ENCODE measurements around the gene PIK3C2G.

DNA sequence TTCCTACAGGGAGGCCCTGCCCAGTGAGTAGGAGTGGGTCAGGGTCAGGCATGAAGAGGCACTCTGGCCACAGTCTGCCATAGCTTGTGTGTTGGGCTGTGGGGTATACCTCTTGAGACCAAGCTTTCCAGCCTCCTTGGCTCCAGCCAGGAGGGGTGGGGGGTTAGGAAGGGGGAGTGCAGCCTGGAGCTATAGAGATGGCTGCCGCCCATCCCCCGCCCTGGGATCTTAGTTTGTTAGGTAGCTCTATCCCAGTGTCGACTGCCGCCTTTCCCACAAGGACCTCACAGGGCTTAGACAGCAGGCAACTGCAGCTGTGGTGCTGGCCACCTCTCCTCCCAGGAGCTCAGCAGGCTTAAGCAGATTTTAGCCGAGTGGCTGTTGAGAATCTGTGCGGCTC lies 260.1 kb downstream of the PIK3C2G start:
- TF ChIP-seq PATZ1 (CRISPR knock-in tag; IDR thresholded peaks at IDR 0.05; ENCODE audit: borderline replicate concordance), result no peak
- no peak for TF ChIP-seq ZFP30 (CRISPR knock-in tag; IDR thresholded peaks at IDR 0.05)
- TF ChIP-seq ZFP3 (CRISPR knock-in tag; IDR thresholded peaks at IDR 0.05), result no peak

Data from SK-N-SH treated with all-trans-retinoic acid at 6 μM for 48 hours (cell line).